ENCODE results near the gene SCN1B.
"Not testable (repeated sequence)": the region's sequence is repeated elsewhere in the genome, so short reads cannot be mapped to it uniquely, and the experiment has no call there.

Gene SCN1B

GRCh38 chr19:35000647-35001501 is 29.4 kb upstream of the SCN1B start:
- peak; percentile 49 for DNase-seq (ENCODE audit: low read depth)

- no peak for DNase-seq (ENCODE audit: low read depth)
Measured at GRCh38 chr19:35002037-35002535, 28.2 kb upstream of the SCN1B start.

GRCh38 chr19:35004517-35005255 is 25.6 kb upstream of the SCN1B start:
- no peak for DNase-seq (ENCODE audit: low read depth)

GRCh38 chr19:35005256-35005977 is 24.9 kb upstream of the SCN1B start:
- DNase-seq (ENCODE audit: low read depth) = no peak

- DNase-seq (ENCODE audit: low read depth) = not testable (repeated sequence)
Measured at GRCh38 chr19:35006007-35006341, 24.3 kb upstream of the SCN1B start.

GRCh38 chr19:35006342-35006998 is 23.8 kb upstream of the SCN1B start:
- no peak for DNase-seq (ENCODE audit: low read depth)

- DNase-seq (ENCODE audit: low read depth) = no peak
Measured at GRCh38 chr19:35006999-35007365, 23.3 kb upstream of the SCN1B start.

- DNase-seq (ENCODE audit: low read depth) = not testable (repeated sequence)
Measured at GRCh38 chr19:35007427-35007826, 22.8 kb upstream of the SCN1B start.

- DNase-seq (ENCODE audit: low read depth) = no peak
Measured at GRCh38 chr19:35008891-35009341, 21.4 kb upstream of the SCN1B start.

- DNase-seq (ENCODE audit: low read depth) = no peak
Measured at GRCh38 chr19:35009424-35010415, 20.6 kb upstream of the SCN1B start.

GRCh38 chr19:35011091-35011689 is 19.1 kb upstream of the SCN1B start:
- DNase-seq (ENCODE audit: low read depth) = no peak

GRCh38 chr19:35011737-35012682 is 18.3 kb upstream of the SCN1B start:
- no peak for DNase-seq (ENCODE audit: low read depth)

- peak; percentile 77 for DNase-seq (ENCODE audit: low read depth)
Measured at GRCh38 chr19:35013041-35013819, 17.0 kb upstream of the SCN1B start.

GRCh38 chr19:35013820-35014754 is 16.2 kb upstream of the SCN1B start:
- peak; percentile 23 for DNase-seq (ENCODE audit: low read depth)

- not testable (repeated sequence) for DNase-seq (ENCODE audit: low read depth)
Measured at GRCh38 chr19:35014774-35015173, 15.5 kb upstream of the SCN1B start.

- no peak for DNase-seq (ENCODE audit: low read depth)
Measured at GRCh38 chr19:35015270-35015953, 14.9 kb upstream of the SCN1B start.

GRCh38 chr19:35015954-35016351 is 14.3 kb upstream of the SCN1B start:
- DNase-seq (ENCODE audit: low read depth) = no peak
